ENCODE results near the gene OR52A1.

GRCh38 chr11:5123802-5124521, 30.6 kb downstream of the OR52A1 start:
- TF ChIP-seq CTCF (conservative IDR thresholded peaks at IDR 0.05 in 1 of 2, IDR thresholded peaks at IDR 0.05 in 1 of 2; ENCODE audit: extremely low read depth in 1 of 2, insufficient read depth in 1 of 2, low read depth in 1 of 2, low read length in 2 of 2) = peak; percentile 76 to 88
- no peak for TF ChIP-seq EZH2 (IDR thresholded peaks at IDR 0.05; ENCODE audit: borderline replicate concordance, low read length)
